ELR (cell line): ENCODE measurements around the gene CRABP2.

ENCODE experiments used
- DNase-seq: peaks from one replicate; pipeline ENCODE4 v3.0.0-alpha.2; 2015; ENCODE audit warnings: low read depth

CRABP2 gene

GRCh38 chr1:156654700-156655099, 50.7 kb downstream of the CRABP2 start:
- DNase-seq, result no peak

GRCh38 chr1:156652992-156653355, 52.4 kb downstream of the CRABP2 start:
- DNase-seq, result no peak

- peak; percentile 54 for DNase-seq
These were observed 53.0 kb downstream of the CRABP2 start for GRCh38 chr1:156652131-156652991.
